Measurements from ENCODE around the gene IFITM5.
"Not testable (repeated sequence)": the region's sequence is repeated elsewhere in the genome, so short reads cannot be mapped to it uniquely, and the experiment has no call there.

Gene IFITM5

GRCh38 chr11:312092-312816 lies 12.9 kb upstream of the IFITM5 start:
- no peak for DNase-seq (ENCODE audit: low read depth)

GRCh38 chr11:311013-311748 lies 11.9 kb upstream of the IFITM5 start:
- not testable (repeated sequence) for DNase-seq (ENCODE audit: low read depth)

- DNase-seq (ENCODE audit: low read depth), result not testable (repeated sequence)
These were observed 10.8 kb upstream of the IFITM5 start for GRCh38 chr11:309979-310572.

GRCh38 chr11:308740-309665 lies 9.7 kb upstream of the IFITM5 start:
- not testable (repeated sequence) for DNase-seq (ENCODE audit: low read depth)

- peak; percentile 68 for DNase-seq (ENCODE audit: low read depth)
These were observed 8.7 kb upstream of the IFITM5 start, which contains the start of gene IFITM2 for GRCh38 chr11:307766-308708. Gene IFITM2 (plus strand): TSS chr11:307816. CDS start chr11:308193, 377 bp downstream.

- DNase-seq (ENCODE audit: low read depth), result no peak
These were observed 7.5 kb upstream of the IFITM5 start for GRCh38 chr11:306645-307371.

GRCh38 chr11:305844-306211 lies 6.5 kb upstream of the IFITM5 start:
- no peak for DNase-seq (ENCODE audit: low read depth)

GRCh38 chr11:304915-305843 lies 5.9 kb upstream of the IFITM5 start:
- no peak for DNase-seq (ENCODE audit: low read depth)

- DNase-seq (ENCODE audit: low read depth), result no peak
These were observed 4.8 kb upstream of the IFITM5 start for GRCh38 chr11:304061-304506.

GRCh38 chr11:303363-303762 lies 4.0 kb upstream of the IFITM5 start:
- no peak for DNase-seq (ENCODE audit: low read depth)

GRCh38 chr11:299951-300735 lies 817 bp upstream of the IFITM5 start:
- no peak for DNase-seq (ENCODE audit: low read depth)

GRCh38 chr11:298406-299065 lies 790 bp downstream of the IFITM5 start:
- DNase-seq (ENCODE audit: low read depth), result no peak

GRCh38 chr11:297586-298405 lies 1.5 kb downstream of the IFITM5 start:
- DNase-seq (ENCODE audit: low read depth), result peak; percentile 74

GRCh38 chr11:297051-297585 lies 2.2 kb downstream of the IFITM5 start:
- DNase-seq (ENCODE audit: low read depth), result no peak

GRCh38 chr11:296171-297050 lies 2.9 kb downstream of the IFITM5 start:
- DNase-seq (ENCODE audit: low read depth), result no peak

Measured in CMK (cell line).